ENCODE measurements around the gene SUSD2. TPM values are rescaled to one million over a fixed set of nuclear protein-coding genes. Genes with fewer than 3 reads are reported as not detected.

Gene SUSD2
- total and polyA plus RNA-seq, 2 of the 8 experiments (the other 6 are each of a cell fraction or from before 2014, with no cell fraction given): 2.0 to 4.8 TPM

DNA sequence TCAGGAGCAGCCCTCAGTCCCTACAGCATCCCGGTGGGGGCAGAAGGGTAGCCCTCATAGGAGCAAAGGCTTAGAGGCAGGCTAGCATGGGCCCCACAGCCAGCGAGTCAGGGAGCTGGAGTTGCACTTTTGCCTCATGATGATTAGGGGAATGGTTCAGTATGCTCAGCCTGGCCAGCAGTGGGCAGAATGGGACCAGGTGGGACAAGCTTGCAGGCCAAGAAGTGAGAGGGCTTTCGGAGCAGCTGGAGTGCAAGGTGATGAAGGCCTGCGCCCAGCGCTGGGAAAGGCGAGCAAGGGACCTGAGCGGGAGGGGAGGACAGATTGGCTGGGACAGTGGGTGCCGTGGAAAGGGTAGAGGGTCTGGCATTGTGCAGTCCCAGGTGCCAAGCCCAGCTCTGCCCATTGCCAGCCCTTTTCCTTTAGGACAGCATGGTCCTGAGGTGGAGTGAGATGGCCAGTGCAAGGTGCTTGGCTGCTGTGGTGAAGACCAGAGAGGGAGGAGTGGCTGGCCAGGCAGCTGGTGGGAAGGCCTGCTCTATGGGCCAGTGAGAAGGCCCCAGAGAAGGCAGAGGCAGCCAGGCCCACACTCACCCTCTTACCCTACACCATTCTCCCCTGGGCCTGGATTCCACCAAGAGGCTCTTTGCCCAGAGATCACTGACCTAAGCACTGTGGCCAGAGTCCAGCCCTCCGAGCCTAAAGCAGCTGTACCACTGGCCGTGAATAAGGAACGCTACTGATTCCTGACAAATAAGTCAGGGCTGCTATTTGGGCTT, 47.9 kb upstream of the SUSD2 start (continued):
- TF ChIP-seq FOSL1 (IDR thresholded peaks at IDR 0.05; ENCODE audit: insufficient read depth, low read depth, low read length): no peak
- TF ChIP-seq ZNF274 (IDR thresholded peaks at IDR 0.05; ENCODE audit: borderline replicate concordance, extremely low read depth, low read length): no peak
- TF ChIP-seq TEAD4 (IDR thresholded peaks at IDR 0.05; ENCODE audit: low read depth, low read length): no peak
- no peak for TF ChIP-seq USF2 (IDR thresholded peaks at IDR 0.05; ENCODE audit: low read length)
- no peak for TF ChIP-seq HDAC2 (IDR thresholded peaks at IDR 0.05; ENCODE audit: borderline replicate concordance in 1 of 2, low read depth in 2 of 2, low read length in 2 of 2)
- TF ChIP-seq, protein P1, sequence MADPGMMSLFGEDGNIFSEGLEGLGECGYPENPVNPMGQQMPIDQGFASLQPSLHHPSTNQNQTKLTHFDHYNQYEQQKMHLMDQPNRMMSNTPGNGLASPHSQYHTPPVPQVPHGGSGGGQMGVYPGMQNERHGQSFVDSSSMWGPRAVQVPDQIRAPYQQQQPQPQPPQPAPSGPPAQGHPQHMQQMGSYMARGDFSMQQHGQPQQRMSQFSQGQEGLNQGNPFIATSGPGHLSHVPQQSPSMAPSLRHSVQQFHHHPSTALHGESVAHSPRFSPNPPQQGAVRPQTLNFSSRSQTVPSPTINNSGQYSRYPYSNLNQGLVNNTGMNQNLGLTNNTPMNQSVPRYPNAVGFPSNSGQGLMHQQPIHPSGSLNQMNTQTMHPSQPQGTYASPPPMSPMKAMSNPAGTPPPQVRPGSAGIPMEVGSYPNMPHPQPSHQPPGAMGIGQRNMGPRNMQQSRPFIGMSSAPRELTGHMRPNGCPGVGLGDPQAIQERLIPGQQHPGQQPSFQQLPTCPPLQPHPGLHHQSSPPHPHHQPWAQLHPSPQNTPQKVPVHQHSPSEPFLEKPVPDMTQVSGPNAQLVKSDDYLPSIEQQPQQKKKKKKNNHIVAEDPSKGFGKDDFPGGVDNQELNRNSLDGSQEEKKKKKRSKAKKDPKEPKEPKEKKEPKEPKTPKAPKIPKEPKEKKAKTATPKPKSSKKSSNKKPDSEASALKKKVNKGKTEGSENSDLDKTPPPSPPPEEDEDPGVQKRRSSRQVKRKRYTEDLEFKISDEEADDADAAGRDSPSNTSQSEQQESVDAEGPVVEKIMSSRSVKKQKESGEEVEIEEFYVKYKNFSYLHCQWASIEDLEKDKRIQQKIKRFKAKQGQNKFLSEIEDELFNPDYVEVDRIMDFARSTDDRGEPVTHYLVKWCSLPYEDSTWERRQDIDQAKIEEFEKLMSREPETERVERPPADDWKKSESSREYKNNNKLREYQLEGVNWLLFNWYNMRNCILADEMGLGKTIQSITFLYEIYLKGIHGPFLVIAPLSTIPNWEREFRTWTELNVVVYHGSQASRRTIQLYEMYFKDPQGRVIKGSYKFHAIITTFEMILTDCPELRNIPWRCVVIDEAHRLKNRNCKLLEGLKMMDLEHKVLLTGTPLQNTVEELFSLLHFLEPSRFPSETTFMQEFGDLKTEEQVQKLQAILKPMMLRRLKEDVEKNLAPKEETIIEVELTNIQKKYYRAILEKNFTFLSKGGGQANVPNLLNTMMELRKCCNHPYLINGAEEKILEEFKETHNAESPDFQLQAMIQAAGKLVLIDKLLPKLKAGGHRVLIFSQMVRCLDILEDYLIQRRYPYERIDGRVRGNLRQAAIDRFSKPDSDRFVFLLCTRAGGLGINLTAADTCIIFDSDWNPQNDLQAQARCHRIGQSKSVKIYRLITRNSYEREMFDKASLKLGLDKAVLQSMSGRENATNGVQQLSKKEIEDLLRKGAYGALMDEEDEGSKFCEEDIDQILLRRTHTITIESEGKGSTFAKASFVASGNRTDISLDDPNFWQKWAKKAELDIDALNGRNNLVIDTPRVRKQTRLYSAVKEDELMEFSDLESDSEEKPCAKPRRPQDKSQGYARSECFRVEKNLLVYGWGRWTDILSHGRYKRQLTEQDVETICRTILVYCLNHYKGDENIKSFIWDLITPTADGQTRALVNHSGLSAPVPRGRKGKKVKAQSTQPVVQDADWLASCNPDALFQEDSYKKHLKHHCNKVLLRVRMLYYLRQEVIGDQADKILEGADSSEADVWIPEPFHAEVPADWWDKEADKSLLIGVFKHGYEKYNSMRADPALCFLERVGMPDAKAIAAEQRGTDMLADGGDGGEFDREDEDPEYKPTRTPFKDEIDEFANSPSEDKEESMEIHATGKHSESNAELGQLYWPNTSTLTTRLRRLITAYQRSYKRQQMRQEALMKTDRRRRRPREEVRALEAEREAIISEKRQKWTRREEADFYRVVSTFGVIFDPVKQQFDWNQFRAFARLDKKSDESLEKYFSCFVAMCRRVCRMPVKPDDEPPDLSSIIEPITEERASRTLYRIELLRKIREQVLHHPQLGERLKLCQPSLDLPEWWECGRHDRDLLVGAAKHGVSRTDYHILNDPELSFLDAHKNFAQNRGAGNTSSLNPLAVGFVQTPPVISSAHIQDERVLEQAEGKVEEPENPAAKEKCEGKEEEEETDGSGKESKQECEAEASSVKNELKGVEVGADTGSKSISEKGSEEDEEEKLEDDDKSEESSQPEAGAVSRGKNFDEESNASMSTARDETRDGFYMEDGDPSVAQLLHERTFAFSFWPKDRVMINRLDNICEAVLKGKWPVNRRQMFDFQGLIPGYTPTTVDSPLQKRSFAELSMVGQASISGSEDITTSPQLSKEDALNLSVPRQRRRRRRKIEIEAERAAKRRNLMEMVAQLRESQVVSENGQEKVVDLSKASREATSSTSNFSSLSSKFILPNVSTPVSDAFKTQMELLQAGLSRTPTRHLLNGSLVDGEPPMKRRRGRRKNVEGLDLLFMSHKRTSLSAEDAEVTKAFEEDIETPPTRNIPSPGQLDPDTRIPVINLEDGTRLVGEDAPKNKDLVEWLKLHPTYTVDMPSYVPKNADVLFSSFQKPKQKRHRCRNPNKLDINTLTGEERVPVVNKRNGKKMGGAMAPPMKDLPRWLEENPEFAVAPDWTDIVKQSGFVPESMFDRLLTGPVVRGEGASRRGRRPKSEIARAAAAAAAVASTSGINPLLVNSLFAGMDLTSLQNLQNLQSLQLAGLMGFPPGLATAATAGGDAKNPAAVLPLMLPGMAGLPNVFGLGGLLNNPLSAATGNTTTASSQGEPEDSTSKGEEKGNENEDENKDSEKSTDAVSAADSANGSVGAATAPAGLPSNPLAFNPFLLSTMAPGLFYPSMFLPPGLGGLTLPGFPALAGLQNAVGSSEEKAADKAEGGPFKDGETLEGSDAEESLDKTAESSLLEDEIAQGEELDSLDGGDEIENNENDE (IDR thresholded peaks at IDR 0.05; ENCODE audit: insufficient replicate concordance, low read length): no peak
- TF ChIP-seq GABPA (IDR thresholded peaks at IDR 0.05; ENCODE audit: borderline replicate concordance, insufficient read depth, low read length): no peak
